HG03095 (cell line): ENCODE measurements around the gene ANKMY2.
A peak's percentile ranks its signal among the peaks of the same experiment; 100 is the strongest.
"Not testable (repeated sequence)": the region's sequence is repeated elsewhere in the genome, so short reads cannot be mapped to it uniquely, and the experiment has no call there.

Experiments
- ATAC-seq: cut with Tn5 transposase; IDR thresholded peaks from one replicate; pipeline ENCODE4 v1.9.1; 2021; ENCODE audit warnings: moderate library complexity; ENCODE audit not compliant: unreplicated experiment

ANKMY2 gene

GRCh38 chr7:16645593-16646471, at the start of gene ANKMY2, which contains the start of gene BZW2:
TSS of gene ANKMY2 (minus strand) at chr7:16645754. CDS start at chr7:16645573, 181 bp downstream.
TSS of gene BZW2 (plus strand) at chr7:16646181. CDS start at chr7:16665444, 19,263 bp downstream.
- ATAC-seq = peak; percentile 97

- no peak for ATAC-seq
Measured at GRCh38 chr7:16694806-16695205, 49.3 kb upstream of the ANKMY2 start.

GRCh38 chr7:16693601-16694318, 48.2 kb upstream of the ANKMY2 start:
- no peak for ATAC-seq

- no peak for ATAC-seq
Measured at GRCh38 chr7:16691241-16691640, 45.7 kb upstream of the ANKMY2 start.

- ATAC-seq = no peak
Measured at GRCh38 chr7:16688249-16688648, 42.7 kb upstream of the ANKMY2 start.

- ATAC-seq = no peak
Measured at GRCh38 chr7:16685535-16685934, 40.0 kb upstream of the ANKMY2 start.

- no peak for ATAC-seq
Measured at GRCh38 chr7:16684935-16685334, 39.4 kb upstream of the ANKMY2 start.

GRCh38 chr7:16678645-16679566, 33.4 kb upstream of the ANKMY2 start:
- ATAC-seq = not testable (repeated sequence)

- no peak for ATAC-seq
Measured at GRCh38 chr7:16677978-16678494, 32.5 kb upstream of the ANKMY2 start.

GRCh38 chr7:16675277-16675676, 29.7 kb upstream of the ANKMY2 start:
- no peak for ATAC-seq

- ATAC-seq = no peak
Measured at GRCh38 chr7:16671811-16672210, 26.3 kb upstream of the ANKMY2 start.

- ATAC-seq = no peak
Measured at GRCh38 chr7:16670731-16671344, 25.3 kb upstream of the ANKMY2 start.

GRCh38 chr7:16670021-16670420, 24.5 kb upstream of the ANKMY2 start:
- ATAC-seq = no peak

- ATAC-seq = no peak
Measured at GRCh38 chr7:16669581-16669980, 24.0 kb upstream of the ANKMY2 start.

GRCh38 chr7:16668978-16669377, 23.4 kb upstream of the ANKMY2 start:
- no peak for ATAC-seq

GRCh38 chr7:16668049-16668858, 22.7 kb upstream of the ANKMY2 start:
- ATAC-seq = no peak

GRCh38 chr7:16667355-16667754, 21.8 kb upstream of the ANKMY2 start:
- ATAC-seq = no peak

GRCh38 chr7:16661924-16662323, 16.4 kb upstream of the ANKMY2 start:
- no peak for ATAC-seq

GRCh38 chr7:16660702-16661464, 15.3 kb upstream of the ANKMY2 start:
- ATAC-seq = no peak
